ENCODE data around the gene TP53RK. TPM values are rescaled to one million over a fixed set of nuclear protein-coding genes. Genes with fewer than 3 reads are reported as not detected.

The TP53RK gene
- total RNA-seq, 6 donors from 2014 or later = 8.1 to 21.9 (median 12.5) TPM

- peaks cover 22 to 37% (median 36%) of the 10 kb centered on the region in 4 donors for H3K4me1 ChIP-seq
- no peak for TF ChIP-seq POLR2AphosphoS5 (IDR thresholded peaks at IDR 0.05)
- TF ChIP-seq CTCF (IDR thresholded peaks at IDR 0.05) = no peak
- TF ChIP-seq EP300 (IDR thresholded peaks at IDR 0.05) = no peak
- no peak for TF ChIP-seq POLR2A (IDR thresholded peaks at IDR 0.05)
- H3K27me3 ChIP-seq = no peaks in the 10 kb centered on the region
- no peaks in the 10 kb centered on the region for H3K9me3 ChIP-seq
- no peak for DNase-seq
- ATAC-seq (ENCODE audit: low FRiP score in 2 of 2) = no peak
- 39 to 42% methylated on average over 19 to 22 of the region's 22 CpGs for WGBS, 2 donors
- H3K4me3 ChIP-seq = peak overlapping the region; percentile 21 to 87 (median 70)
- no peaks in the 10 kb centered on the region for H3K36me3 ChIP-seq
- H3K27ac ChIP-seq = peak overlapping the region; percentile 84 to 88 (median 86)
These were observed 21.1 kb upstream of the TP53RK start for GRCh38 chr20:46710153-46710913.

GRCh38 chr20:46709459-46710152 is 20.4 kb upstream of the TP53RK start, which contains the start of gene SLC2A10:
Gene SLC2A10, plus strand, starts transcription at chr20:46709649. Its CDS starts 88 bp downstream, at chr20:46709737.
- Histone ChIP-seq H3K36me3 (no peaks in the 10 kb centered on the region), H3K4me1 (peaks cover 16 to 30% (median 29%) of the 10 kb centered on the region in 4 donors), H3K27me3 (no peaks in the 10 kb centered on the region), H3K9me3 (no peaks in the 10 kb centered on the region), H3K27ac (peak within 1 kb of the TSS; percentile 84 to 88 (median 86)), H3K4me3 (peak within 1 kb of the TSS; percentile 21 to 87 (median 70))
- TF ChIP-seq POLR2A (IDR thresholded peaks at IDR 0.05) = peak in 1 of 4 donors; percentile 36
- peak in 1 of 2 donors; percentile 22 for TF ChIP-seq POLR2AphosphoS5 (IDR thresholded peaks at IDR 0.05)
- no peak for TF ChIP-seq EP300 (IDR thresholded peaks at IDR 0.05)
- peak in 1 of 6 experiments; percentile 10 for TF ChIP-seq CTCF (IDR thresholded peaks at IDR 0.05)
- 1 to 3% methylated on average over 12 to 14 of the region's 67 CpGs for WGBS, 2 donors
- ATAC-seq (ENCODE audit: low FRiP score in 2 of 2) (peak; percentile 72 to 92), DNase-seq (peak; percentile 55 to 93)

DNA sequence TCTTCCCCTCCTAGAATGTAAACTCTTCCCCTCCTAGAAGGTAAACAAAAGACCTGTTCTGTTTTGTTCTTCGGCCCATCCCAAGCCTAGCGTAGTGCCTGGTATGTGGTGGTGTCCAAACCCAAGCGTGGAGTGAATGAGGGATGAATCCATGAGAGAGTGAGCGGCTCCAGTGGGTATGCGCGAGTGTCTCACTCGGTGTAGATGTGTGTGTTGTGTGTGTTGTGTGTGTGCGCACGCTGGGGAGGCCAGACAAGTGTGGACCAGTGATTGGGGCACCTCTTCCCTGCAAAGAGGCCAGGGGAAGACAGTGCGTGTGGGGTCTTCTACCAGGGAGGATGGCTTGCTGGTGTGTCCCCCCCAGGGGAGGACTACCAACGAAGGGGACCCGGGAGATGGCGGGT is 19.8 kb upstream of the TP53RK start:
- 63 to 66% methylated on average over 10 to 13 of the region's 13 CpGs for WGBS, 2 donors
- no peaks in the 10 kb centered on the region for H3K36me3 ChIP-seq
- H3K27me3 ChIP-seq = no peaks in the 10 kb centered on the region
- peaks cover 16 to 28% (median 24%) of the 10 kb centered on the region in 4 donors for H3K4me1 ChIP-seq
- no peak for DNase-seq
- H3K4me3 ChIP-seq = peak overlapping the region in 3 of 4 donors; percentile 65 to 87 (median 76)
- H3K9me3 ChIP-seq = no peaks in the 10 kb centered on the region
- H3K27ac ChIP-seq = peak overlapping the region; percentile 84 to 88 (median 86)
- TF ChIP-seq CTCF (IDR thresholded peaks at IDR 0.05) (no peak), EP300 (IDR thresholded peaks at IDR 0.05) (no peak), POLR2AphosphoS5 (IDR thresholded peaks at IDR 0.05) (no peak), POLR2A (IDR thresholded peaks at IDR 0.05) (no peak)
- ATAC-seq (ENCODE audit: low FRiP score in 2 of 2) = peak in 1 of 2 donors; percentile 11

- H3K9me3 ChIP-seq = no peaks in the 10 kb centered on the region
- peak overlapping the region in 2 of 4 donors; percentile 86 to 88 for H3K27ac ChIP-seq
- TF ChIP-seq POLR2AphosphoS5 (IDR thresholded peaks at IDR 0.05) = no peak
- peak in 1 of 6 experiments; percentile 19 for TF ChIP-seq CTCF (IDR thresholded peaks at IDR 0.05)
- H3K36me3 ChIP-seq = no peaks in the 10 kb centered on the region
- ATAC-seq (ENCODE audit: low FRiP score in 2 of 2) (no peak), DNase-seq (no peak)
- no peaks in the 10 kb centered on the region for H3K27me3 ChIP-seq
- H3K4me1 ChIP-seq = peaks cover 10 to 28% (median 22%) of the 10 kb centered on the region in 4 donors
- H3K4me3 ChIP-seq = no peak overlapping the region
- 73 to 75% methylated on average over 7 to 8 of the region's 8 CpGs for WGBS, 2 donors
These were observed 19.1 kb upstream of the TP53RK start for GRCh38 chr20:46708172-46708860.

All from upper lobe of left lung (tissue), 6 donors.